GM12878 (cell line): Measurements from ENCODE around the gene DCAF15. TPM values are rescaled to one million over a fixed set of nuclear protein-coding genes. Genes with fewer than 3 reads are reported as not detected.
"Not testable (repeated sequence)": the region's sequence is repeated elsewhere in the genome, so short reads cannot be mapped to it uniquely, and the experiment has no call there.

ENCODE experiments used
- ATAC-seq: fragments of 200-7000 bp; cut with Tn5 transposase; 3 replicates; pipeline ENCODE4 v1.9.1; 2020; ENCODE audit warnings: mild to moderate bottlenecking, moderate library complexity
- BruUV-seq: library from RNA; stranded (reverse); fragments of 400-500 nt; replicated peaks from 2 replicates; lab custom pipeline; 2021; lab: Mats Ljungman, UMichigan
- CTCF ChIA-PET: fragments of 300-600 bp; sonication (Branson Sonifier 250); formaldehyde crosslinking; extraction: SDS; loops from one replicate; lab custom pipeline; 2021; ENCODE audit warnings: inconsistent platforms; lab: Yijun Ruan, JAX
- POLR2A ChIA-PET: fragments of 350-600 bp; formaldehyde crosslinking; extraction: SDS; loops from one replicate; lab custom pipeline; 2021; ENCODE audit warnings: inconsistent platforms; lab: Charles Lee
- RAD21 ChIA-PET: fragments of 300-600 bp; sonication (Branson Sonifier 250); formaldehyde crosslinking; loops from one replicate; lab custom pipeline; 2023; ENCODE audit warnings: antibody characterized with exemption; ENCODE audit not compliant: unreplicated experiment; lab: Charles Lee
- SMC1A ChIA-PET: fragments of 300-600 bp; sonication (Branson Sonifier 250); formaldehyde crosslinking; loops from one replicate; lab custom pipeline; 2023; ENCODE audit not compliant: unreplicated experiment, uncharacterized antibody; lab: Charles Lee
- DNase-seq: peaks from one replicate; pipeline ENCODE4 v3.0.0-alpha.2; 2011; ENCODE audit warnings: low read depth, low spot score
- FAIRE-seq: peaks from 3 replicates; lab custom pipeline; 2011; peaks lifted over from hg19 to GRCh38; lab: Jason Lieb, UNC
- H2AFZ ChIP-seq: 2 replicates; pipeline ENCODE4 v1.6.0; 2011; ENCODE audit warnings: low read depth, low read length, control low read depth; ENCODE audit not compliant: control insufficient read depth
- H3K27ac ChIP-seq: 2 replicates; pipeline ENCODE4 v1.5.1; 2011; ENCODE audit warnings: control low read depth; ENCODE audit not compliant: control insufficient read depth, insufficient read depth
- H3K27me3 ChIP-seq, 2 experiments: replicated peaks in 1 of 2; 2 replicates each; pipeline versions ENCODE4 v1.6.0 to v1.6.1; 2011; ENCODE audit warnings: low read length in 1 of 2; ENCODE audit not compliant: control insufficient read depth in 2 of 2, insufficient read depth in 2 of 2
- H3K36me3 ChIP-seq, 2 experiments: 2 replicates each; pipeline ENCODE4 v1.5.1; 2011; ENCODE audit warnings: low read length in 1 of 2; ENCODE audit not compliant: control insufficient read depth in 2 of 2, insufficient read depth in 2 of 2
- H3K4me1 ChIP-seq: 2 replicates; pipeline ENCODE4 v1.6.1; 2011; ENCODE audit warnings: mild to moderate bottlenecking, low read length, moderate library complexity, mixed read lengths; ENCODE audit not compliant: control insufficient read depth, insufficient read depth
- H3K4me2 ChIP-seq: 2 replicates; pipeline ENCODE4 v1.6.0; 2011; ENCODE audit warnings: control low read depth; ENCODE audit not compliant: control insufficient read depth, insufficient read depth
- H3K4me3 ChIP-seq: fragments of 200-600 bp; sonication (generic); 2 replicates; pipeline ENCODE4 v1.5.1; 2016
- H3K79me2 ChIP-seq: 2 replicates; pipeline ENCODE4 v1.6.0; 2011; ENCODE audit warnings: low read length; ENCODE audit not compliant: control insufficient read depth, insufficient read depth
- H3K9ac ChIP-seq: 2 replicates; pipeline ENCODE4 v1.8.0; 2011; ENCODE audit warnings: low read length, control low read depth, mixed read lengths; ENCODE audit not compliant: control insufficient read depth, insufficient read depth
- H3K9me3 ChIP-seq: replicated peaks from 3 replicates; pipeline ENCODE4 v1.5.1; 2011; ENCODE audit warnings: mild to moderate bottlenecking, low read length; ENCODE audit not compliant: control insufficient read depth, insufficient read depth
- H4K20me1 ChIP-seq: 2 replicates; pipeline ENCODE4 v1.6.0; 2011; ENCODE audit not compliant: control insufficient read depth, insufficient read depth
- ASH2L ChIP-seq: fragments of 300-600, 200-600 bp; sonication (generic); IDR thresholded peaks from 2 replicates; pipeline ENCODE4 v1.6.1; 2017; ENCODE audit warnings: low read depth, mild to moderate bottlenecking, borderline replicate concordance
- BCL11A ChIP-seq: IDR thresholded peaks from 2 replicates; pipeline ENCODE4 v1.6.1; 2011; ENCODE audit warnings: low read depth, low read length
- CBFB ChIP-seq: IDR thresholded peaks from 2 replicates; pipeline ENCODE4 v1.6.1; 2016; ENCODE audit warnings: antibody characterized with exemption, low read depth
- CREB1 ChIP-seq: IDR thresholded peaks from 2 replicates; pipeline ENCODE4 v1.6.1; 2012; ENCODE audit warnings: low read depth, mild to moderate bottlenecking, inconsistent platforms
- JUND ChIP-seq: IDR thresholded peaks from 2 replicates; pipeline ENCODE4 v1.6.1; 2012; ENCODE audit warnings: low read depth, mild to moderate bottlenecking, low read length, improper control_type of control experiment, moderate library complexity
- NR2C1 ChIP-seq: fragments of 450-650 bp; IDR thresholded peaks from 2 replicates; pipeline ENCODE4 v1.6.1; 2017; ENCODE audit warnings: antibody characterized with exemption, mild to moderate bottlenecking, moderate library complexity
- RELA ChIP-seq: fragments of 450-650 bp; IDR thresholded peaks from 2 replicates; pipeline ENCODE4 v1.8.0; 2014; ENCODE audit warnings: borderline replicate concordance; ENCODE audit not compliant: partially characterized antibody
- WRNIP1 ChIP-seq: IDR thresholded peaks from 2 replicates; pipeline ENCODE4 v1.6.1; 2011; ENCODE audit warnings: low read depth, low read length, improper control_type of control experiment, borderline replicate concordance
- YY1 ChIP-seq: IDR thresholded peaks from 2 replicates; pipeline ENCODE4 v1.6.1; 2011; ENCODE audit warnings: low read depth, mild to moderate bottlenecking, low read length
- ZBED1 ChIP-seq: IDR thresholded peaks from 2 replicates; pipeline ENCODE4 v1.6.1; 2016; ENCODE audit warnings: borderline replicate concordance
- ZNF207 ChIP-seq: fragments of 450-650 bp; IDR thresholded peaks from 2 replicates; pipeline ENCODE4 v1.6.1; 2014; ENCODE audit warnings: antibody characterized with exemption, mild to moderate bottlenecking, borderline replicate concordance
- ZNF24 ChIP-seq: fragments of 450-650 bp; IDR thresholded peaks from 2 replicates; pipeline ENCODE4 v1.6.1; 2017; ENCODE audit warnings: antibody characterized with exemption, mild to moderate bottlenecking
- ZNF274 ChIP-seq: IDR thresholded peaks from one replicate; pipeline ENCODE4 v1.8.0; 2011; ENCODE audit not compliant: insufficient read length, insufficient read depth
- WGBS: methylation state at CpG from one replicate; pipeline ENCODE4 v1.1.6; 2016; ENCODE audit warnings: low lambda C conversion rate; ENCODE audit not compliant: insufficient replicate concordance, insufficient coverage; ENCODE audit errors: missing lambda C conversion rate; 5-methylcytosine and 5-hydroxymethylcytosine counted together
- in situ Hi-C: fragments of 300-500 bp; cut with MboI; formaldehyde crosslinking; loops from 9 replicates; pipeline ENCODE4 v1.14.3; 2018; ENCODE audit warnings: mixed read lengths
- intact Hi-C: fragments of 100-400 bp; cut with micrococcal nuclease; formaldehyde crosslinking; loops from one replicate; pipeline ENCODE4 v1.14.2; 2022; ENCODE audit not compliant: unreplicated experiment
- polyA plus RNA-seq, 11 experiments: library from polyadenylated mRNA; depleted of rRNA in 4 of 11; unstranded in 6 of 11; stranded (reverse) in 5 of 11; fragments of >200 nt; fragmentation: Nextera tagmentation in 4 of 11; fragmentation: Illumina TruSeq in 1 of 11; extraction: Ambion mirVana in 4 of 11; extraction: Trizol in 1 of 11; gene quantifications; 1 replicate in 1 of 11; 2 replicates in 10 of 11; pipeline versions ENCODE4 v1.2.1 to v1.2.3, GENCODE V29; 2011 to 2016; ENCODE audit warnings: inconsistent platforms in 2 of 11, missing spikeins in 2 of 11, low read depth in 1 of 11
- total RNA-seq, 4 experiments: library from RNA; depleted of rRNA in 3 of 4; stranded (reverse); fragments of >200 nt in 3 of 4; fragmentation: Illumina TruSeq in 1 of 4; extraction: Trizol in 1 of 4; gene quantifications; 2 replicates each; pipeline versions ENCODE4 v1.2.1 to v1.2.3, GENCODE V29; 2013 to 2021
- TF ChIP-seq, protein P1 (sequence below): fragments of 450-650 bp; IDR thresholded peaks from 2 replicates; pipeline ENCODE4 v1.6.1; 2017; ENCODE audit warnings: borderline replicate concordance

The DCAF15 gene
- total and polyA plus RNA-seq, 10 of the 15 experiments (the other 5 are each of a cell fraction or from before 2014, with no cell fraction given), result 0.16 to 63.4 (median 26.6) TPM

DNA sequence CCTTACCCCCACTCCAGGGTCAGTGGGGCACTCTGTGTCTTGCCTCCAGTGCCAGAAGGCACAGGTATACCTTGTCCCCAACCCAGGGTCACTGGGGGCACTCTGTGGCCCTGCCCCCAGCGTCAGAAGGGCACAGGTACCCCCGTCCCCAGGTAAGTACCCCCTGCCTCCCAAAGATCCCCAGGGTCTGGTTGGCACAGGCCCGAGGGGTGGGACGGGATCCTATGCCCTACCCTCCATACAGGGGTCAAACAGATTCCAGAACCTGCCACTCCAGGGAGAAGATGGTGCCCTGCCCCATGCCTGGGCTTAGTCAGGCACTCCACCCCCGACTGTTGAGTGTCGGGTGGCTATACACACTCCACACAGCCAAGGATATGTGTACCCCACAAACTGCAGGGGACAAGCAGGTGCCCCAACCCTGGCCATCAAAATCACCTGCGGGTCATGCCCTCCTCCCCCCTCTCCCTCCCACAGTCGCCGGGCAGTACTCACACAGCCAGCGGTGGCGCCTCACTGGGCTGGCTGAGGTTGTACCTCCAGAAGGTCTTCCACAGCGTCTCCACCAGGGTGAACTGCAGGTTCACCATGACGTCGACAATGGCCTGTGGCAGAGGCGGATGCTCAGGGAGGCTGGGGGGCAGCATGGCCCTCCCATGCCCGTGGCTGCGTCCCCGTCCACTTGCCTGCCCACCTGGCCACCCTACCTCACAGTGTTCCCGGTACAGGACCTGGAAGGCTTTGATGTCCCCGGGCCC lies 13.8 kb downstream of the DCAF15 start (continued):
- no peak for TF ChIP-seq WRNIP1

DNA sequence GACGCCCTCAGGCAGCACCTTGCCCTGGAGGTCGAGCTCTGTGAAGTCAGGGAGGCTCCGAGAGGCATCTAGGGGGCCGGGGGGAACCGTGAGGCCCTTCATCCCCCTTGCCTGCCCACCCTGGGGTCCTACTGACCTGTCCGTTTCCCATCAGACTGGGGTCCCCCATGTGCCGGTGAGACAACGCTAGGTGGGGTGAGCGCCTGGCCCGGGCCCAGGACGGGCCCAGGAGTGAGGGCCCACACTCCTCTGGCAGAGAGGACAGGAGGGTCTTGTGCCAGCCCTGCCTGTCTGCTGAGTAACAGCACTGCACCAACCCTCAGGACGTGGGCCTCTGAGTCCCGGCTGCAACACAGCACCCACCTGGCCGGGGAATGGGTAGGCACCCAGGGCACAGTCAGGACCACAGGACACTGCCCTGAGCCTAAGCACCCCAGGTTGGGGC lies 14.4 kb downstream of the DCAF15 start:
- TF ChIP-seq, protein P1, sequence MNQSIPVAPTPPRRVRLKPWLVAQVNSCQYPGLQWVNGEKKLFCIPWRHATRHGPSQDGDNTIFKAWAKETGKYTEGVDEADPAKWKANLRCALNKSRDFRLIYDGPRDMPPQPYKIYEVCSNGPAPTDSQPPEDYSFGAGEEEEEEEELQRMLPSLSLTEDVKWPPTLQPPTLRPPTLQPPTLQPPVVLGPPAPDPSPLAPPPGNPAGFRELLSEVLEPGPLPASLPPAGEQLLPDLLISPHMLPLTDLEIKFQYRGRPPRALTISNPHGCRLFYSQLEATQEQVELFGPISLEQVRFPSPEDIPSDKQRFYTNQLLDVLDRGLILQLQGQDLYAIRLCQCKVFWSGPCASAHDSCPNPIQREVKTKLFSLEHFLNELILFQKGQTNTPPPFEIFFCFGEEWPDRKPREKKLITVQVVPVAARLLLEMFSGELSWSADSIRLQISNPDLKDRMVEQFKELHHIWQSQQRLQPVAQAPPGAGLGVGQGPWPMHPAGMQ, result no peak
- TF ChIP-seq ZNF24, result no peak
- TF ChIP-seq ZNF274, result no peak
- TF ChIP-seq JUND, result no peak
- no peak for TF ChIP-seq YY1
- TF ChIP-seq CBFB, result no peak
- TF ChIP-seq CREB1, result no peak
- TF ChIP-seq BCL11A, result no peak
- no peak for TF ChIP-seq NR2C1
- no peak for TF ChIP-seq ASH2L
- no peak for TF ChIP-seq ZNF207
- TF ChIP-seq ZBED1, result no peak
- no peak for TF ChIP-seq RELA
- intact Hi-C loops, result no loop called here
- no peak overlapping the region for H3K27ac ChIP-seq
- WGBS, result 88% methylated on average over 14 of the region's 14 CpGs
- no peak overlapping the region for H3K4me3 ChIP-seq
- no peak overlapping the region for H3K4me2 ChIP-seq
- peaks cover 0 to 7% of the 10 kb centered on the region in 2 experiments; a peak in 3 of 4 replicates for H3K36me3 ChIP-seq
- H3K9ac ChIP-seq, result no peak overlapping the region
- in situ Hi-C loops, result no loop called here
- no peaks in the 10 kb centered on the region for H3K79me2 ChIP-seq
- POLR2A ChIA-PET, result no interaction called here
- RAD21 ChIA-PET, result no interaction called here
- BruUV-seq, result no TSS peak
- H3K4me1 ChIP-seq, result no peaks in the 10 kb centered on the region
- no peaks in the 10 kb centered on the region for H4K20me1 ChIP-seq
- no peak overlapping the region for H2AFZ ChIP-seq
- H3K27me3 ChIP-seq, result no peaks in the 10 kb centered on the region
- SMC1A ChIA-PET, result no interaction called here
- CTCF ChIA-PET, result no interaction called here
- no peaks in the 10 kb centered on the region for H3K9me3 ChIP-seq
- no peak for ATAC-seq
- DNase-seq, result no peak
- FAIRE-seq, result no peak

DNA sequence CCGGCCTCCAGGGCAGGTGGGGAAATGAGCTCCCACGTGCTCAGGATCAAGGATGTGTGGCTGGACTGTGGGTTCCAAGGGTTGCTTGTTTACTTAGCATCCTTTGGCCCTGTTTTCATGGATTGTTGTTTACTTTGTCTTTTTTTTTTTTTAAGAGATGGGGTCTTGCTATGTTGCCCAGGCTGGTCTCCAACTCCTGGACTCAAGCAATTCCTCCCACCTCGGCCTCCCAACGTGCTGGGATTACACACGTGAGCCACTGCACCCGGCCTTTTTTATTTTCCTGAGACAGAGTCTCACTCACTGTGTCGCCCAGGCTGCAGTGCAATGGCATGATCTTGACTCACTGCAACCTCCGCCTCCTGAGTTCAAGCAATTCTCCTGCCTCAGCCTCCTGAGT lies 14.9 kb downstream of the DCAF15 start:
- WGBS, result 90% methylated on average over 8 of the region's 8 CpGs
- H3K9me3 ChIP-seq, ATAC-seq, DNase-seq, H3K27ac ChIP-seq, H3K4me1 ChIP-seq, in situ Hi-C loops, intact Hi-C loops, H3K4me2 ChIP-seq, BruUV-seq, H3K79me2 ChIP-seq, H3K9ac ChIP-seq, H2AFZ ChIP-seq, CTCF ChIA-PET, H3K27me3 ChIP-seq, H3K4me3 ChIP-seq, H4K20me1 ChIP-seq, H3K36me3 ChIP-seq, RAD21 ChIA-PET, FAIRE-seq, SMC1A ChIA-PET, POLR2A ChIA-PET: not testable (repeated sequence)
